Stimulated activated CD4-positive, alpha-beta T cell treated with anti-CD3 and anti-CD28 coated beads, Interleukin-4, amount 100 ng/mL, for 4 hours (primary cell): Measurements from ENCODE around the gene SMTN.
A peak's percentile ranks its signal among the peaks of the same experiment; 100 is the strongest.
"Not testable (repeated sequence)": the region's sequence is repeated elsewhere in the genome, so short reads cannot be mapped to it uniquely, and the experiment has no call there.

Experiments used
- DNase-seq, 2 experiments: peaks; one replicate each; pipeline ENCODE4 v3.0.0-alpha.2; 2020

The SMTN gene

DNA sequence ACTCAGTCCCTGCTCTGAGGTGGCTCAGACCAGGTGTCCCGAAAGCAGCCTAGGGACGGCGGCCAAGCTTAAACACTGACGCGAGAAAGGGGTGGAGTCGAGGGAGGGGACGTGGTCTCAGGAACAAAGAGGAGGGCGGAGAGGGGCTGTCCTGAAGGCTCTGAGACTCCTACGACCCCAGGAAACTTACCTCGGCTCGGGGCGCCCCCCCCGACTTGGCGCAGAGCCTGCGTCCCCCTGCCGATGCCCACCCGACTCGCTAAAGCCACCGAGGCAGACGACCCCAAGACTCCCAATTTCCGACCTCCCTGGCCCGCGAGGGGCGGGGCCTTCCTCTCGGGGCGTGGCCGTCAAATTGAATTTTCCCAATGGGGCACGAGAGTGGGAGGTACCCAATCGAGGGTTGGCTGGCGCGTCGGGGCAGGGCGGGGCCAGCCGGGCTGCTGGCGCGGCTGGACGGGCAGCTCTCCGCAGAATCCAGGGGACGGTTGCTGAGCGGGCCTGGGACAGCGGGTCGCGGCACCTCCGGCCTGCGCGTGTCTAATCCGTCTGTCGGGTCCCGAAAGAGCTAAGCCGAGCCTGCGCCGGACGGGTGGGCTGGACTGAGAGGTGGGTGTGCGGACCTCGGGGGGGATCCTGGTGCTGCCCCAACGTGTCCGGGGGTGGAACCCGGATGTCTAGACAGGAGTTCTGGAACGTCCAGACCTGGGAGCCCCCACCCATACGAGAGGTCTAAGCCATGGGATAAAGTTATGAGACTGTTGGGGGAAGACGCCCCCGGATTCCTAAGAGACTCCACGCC is at the start of gene SMTN:
Gene SMTN (plus strand): TSS at position 471 of the 802 bp plus-strand sequence. CDS start 1,941 bp downstream, outside the sequence.
- DNase-seq: peak; percentile 85

DNA sequence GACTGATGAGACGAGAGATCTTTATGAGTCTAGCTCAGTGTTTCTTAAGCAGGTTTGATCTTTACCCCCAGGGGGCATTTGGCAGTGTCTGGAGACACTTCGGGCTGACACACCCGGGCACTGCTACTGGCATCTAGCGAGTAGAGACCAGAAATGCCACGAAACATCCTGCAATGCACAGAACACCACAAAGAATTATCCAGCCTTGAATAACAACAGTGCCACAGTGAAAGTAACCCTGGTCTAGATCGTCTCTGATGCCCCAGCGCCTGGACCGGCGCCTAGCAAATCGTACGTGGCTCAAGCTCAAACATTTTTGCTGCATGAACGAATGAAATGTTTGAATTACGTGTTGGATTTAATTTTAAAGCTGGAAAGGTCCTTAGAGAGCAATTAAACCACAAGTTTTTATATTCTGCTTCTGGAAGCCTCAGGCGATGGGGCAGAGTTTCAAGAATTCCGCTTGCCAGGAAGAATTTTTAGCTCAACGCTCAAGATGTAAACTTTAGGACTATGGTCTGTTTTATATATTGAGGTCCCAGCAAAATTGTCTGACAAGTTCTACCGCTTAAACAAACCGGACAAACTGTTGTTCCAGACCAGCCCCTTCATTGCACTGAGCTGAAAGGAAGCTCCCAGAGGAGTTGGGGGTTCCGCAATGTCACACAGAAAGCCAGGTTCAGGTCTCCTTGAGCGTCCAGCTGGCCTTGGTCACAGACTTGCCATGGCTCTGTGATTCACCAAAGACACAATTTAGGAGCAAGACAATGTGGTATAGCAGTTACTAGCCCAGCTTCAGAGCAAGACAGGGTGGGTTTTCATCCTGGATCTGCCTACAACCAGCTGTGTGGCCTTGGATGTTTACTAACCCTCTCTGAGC is 44.2 kb upstream of the SMTN start:
- DNase-seq: no peak

DNA sequence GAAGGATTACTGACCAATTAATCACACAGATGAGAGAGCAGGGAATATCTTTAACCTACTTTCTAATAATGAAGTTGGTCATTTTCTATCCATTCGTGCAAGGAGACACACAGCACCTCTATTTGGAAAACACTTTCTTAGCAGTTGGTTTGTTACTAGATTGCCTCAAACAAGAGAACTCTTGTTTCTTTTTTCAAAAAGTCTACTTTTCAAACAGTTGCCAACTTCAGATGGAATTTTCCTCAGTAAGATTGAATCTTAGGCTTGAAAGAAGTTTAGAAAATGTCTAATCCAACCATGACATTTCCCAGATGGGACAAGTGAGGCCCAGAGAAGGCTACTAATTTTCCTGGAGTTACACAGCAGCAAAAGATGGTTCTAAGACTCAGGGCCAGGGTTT is 42.4 kb upstream of the SMTN start:
- no peak for DNase-seq

DNA sequence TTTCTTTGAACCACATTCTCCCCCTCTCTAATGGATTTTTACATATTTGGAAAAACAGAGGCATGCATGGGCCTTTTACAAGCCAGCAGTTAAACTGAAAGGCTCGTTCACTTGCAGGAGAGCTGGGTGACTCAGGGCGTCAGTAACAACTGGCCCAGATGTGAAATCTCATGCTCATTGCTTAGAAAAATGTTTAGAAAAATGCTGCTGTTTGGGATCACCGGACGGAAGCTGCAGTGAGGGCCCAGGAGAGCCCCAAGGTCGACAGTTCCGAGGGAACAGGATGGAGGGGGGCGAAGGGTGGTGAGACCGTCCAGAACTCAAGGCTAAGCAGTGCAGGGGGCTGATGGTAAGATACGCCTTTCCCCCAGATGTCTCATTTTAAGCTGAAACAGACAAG is 41.7 kb upstream of the SMTN start:
- no peak for DNase-seq

DNA sequence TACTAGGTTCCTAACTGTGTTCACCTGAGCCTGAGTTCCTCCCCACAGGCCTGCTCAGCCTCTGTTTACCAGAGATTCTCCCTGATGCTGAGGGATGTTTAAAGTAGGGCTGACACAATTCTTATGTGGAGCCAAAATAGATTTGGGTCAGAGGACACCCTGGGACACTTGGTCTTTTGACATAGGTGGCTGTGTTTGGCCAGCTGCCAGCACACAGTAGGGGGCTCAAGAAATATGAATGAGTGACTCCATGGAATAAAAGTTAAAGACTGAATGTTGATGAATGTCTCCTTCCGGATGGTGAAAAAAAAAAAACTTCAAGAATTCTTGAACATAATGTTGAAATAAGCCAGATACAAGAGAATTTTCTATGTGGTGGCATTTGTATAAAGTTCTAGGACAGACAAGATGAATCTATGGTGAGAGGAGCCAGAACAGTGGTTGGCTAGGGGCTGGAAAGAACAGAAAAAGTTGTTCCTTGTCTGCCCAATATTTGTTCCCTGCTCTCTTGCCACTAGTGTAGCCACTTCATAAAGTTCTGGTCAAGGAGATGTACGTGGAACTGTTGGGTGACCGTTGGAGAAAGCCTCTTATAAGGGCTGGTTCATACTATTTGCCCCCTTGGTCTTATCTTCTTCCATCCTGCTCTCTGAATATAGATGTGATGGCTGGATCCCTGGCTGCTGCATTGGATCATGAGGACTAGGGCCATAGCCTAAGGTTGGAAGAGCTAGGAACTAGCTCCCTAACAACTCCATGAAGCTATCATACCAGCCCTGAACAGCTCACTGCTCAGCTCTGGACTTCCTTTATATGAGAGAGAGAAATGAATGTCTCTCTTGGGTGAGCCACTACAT is 40.3 kb upstream of the SMTN start:
- no peak for DNase-seq

DNA sequence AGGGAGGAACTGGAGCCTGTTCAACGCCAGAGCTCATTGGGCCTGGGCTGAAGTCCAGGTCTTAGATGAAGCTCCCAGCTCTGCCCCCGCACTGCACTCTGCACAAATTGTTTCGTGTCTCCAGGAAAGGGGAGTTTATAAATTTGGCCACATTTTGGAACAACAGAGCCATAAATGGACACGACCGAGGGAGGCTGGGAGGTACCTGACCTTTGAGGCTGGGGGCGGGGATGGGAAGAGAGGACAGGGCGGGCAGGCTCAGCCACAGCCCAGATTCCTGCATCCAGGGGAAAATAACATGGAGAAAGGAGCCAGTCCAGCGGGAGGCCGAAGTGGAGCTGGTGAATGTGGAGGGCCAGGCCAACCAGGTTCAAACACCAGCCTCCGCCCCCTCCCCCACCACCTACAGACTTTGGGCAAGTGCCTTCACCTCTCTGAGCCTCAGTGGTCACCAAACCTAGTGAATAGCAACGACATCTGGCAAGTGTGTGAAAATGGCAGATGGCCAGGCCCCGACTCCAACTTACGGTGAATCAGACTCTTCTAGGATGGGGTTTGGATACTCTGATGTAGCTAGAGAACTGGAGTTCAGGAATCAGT is 36.8 kb upstream of the SMTN start:
- no peak for DNase-seq

DNA sequence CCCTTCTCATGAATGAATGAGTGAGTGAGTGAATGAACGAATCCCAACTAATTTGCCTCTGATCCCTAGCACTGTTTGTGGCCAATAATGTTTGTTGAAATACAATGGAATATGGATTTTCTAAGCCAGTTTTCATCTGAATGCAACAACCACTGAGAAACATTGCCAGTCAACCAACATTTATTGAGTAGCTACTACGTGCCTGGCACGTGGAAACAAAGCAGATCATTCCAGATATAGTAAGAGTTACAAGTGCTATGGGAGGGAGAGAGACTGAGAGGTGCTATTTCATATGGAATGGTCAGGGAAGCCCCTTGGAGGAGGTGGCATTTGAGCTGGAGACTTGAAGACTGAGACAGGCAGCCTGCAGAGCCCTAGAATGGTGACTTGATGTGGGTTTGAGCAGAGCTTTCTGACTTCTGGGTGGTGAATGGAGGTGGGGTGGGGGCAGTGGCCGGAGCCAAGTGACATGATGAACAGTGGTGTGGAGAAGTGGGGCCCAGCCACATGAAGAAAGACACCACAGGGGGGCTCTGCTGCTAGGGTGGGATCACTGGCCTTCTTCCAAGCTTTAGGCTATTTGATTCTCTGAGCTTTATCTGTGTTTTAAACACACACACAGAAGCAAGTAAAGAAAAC is 35.1 kb upstream of the SMTN start:
- DNase-seq: no peak

DNA sequence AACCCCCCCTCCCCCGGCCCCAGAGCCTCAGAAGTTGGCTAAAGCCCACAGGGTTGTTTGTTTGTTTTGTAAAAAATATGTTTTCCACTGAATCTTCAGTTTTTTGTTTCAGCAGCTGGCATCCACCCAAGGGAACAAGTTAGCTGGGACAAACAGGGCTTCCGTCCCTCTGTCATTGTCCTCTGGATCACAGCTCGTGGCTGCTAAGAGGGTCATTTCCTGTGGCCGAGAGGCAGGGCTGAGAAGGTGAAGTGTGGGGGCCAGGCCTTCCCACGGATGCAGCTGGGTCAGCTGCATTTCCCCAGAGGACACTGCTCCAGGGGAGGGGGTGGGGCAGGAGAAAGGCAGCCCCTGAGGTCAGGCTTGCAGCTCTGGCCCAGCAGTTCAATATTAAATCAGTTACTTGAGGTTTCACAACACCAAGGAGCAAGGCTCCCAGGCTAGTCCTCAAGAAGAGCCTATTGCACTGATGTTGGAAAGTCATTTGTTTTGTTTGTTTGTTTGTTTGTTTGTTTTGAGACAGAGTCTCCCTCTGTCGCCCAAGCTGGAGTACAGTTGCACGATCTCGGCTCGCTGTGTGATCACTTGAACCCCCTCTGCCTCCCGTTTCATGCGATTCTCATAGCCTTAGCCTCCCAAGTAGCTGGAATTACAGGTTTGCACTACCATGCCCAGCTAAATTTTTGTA is 34.4 kb upstream of the SMTN start:
- no peak for DNase-seq

DNA sequence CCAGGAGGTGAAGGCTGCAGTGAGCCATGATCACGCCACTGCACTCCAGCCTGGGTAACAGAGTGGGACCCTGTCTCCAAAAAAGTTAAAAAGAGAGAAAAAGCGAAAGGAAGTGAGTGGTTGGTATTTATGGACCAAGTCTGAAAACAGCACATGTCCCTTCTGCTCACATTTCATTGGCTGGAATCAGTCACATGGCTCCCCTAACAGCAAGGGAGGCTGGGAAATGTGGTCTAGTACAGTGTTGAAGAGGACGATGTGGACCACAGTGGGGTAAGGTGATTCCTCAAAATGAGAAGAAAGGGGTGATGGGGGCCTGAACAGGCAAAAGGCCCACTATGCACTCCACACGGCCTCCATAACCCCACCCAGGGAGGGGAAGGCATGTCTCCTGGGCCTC is 32.5 kb upstream of the SMTN start:
- no peak for DNase-seq

DNA sequence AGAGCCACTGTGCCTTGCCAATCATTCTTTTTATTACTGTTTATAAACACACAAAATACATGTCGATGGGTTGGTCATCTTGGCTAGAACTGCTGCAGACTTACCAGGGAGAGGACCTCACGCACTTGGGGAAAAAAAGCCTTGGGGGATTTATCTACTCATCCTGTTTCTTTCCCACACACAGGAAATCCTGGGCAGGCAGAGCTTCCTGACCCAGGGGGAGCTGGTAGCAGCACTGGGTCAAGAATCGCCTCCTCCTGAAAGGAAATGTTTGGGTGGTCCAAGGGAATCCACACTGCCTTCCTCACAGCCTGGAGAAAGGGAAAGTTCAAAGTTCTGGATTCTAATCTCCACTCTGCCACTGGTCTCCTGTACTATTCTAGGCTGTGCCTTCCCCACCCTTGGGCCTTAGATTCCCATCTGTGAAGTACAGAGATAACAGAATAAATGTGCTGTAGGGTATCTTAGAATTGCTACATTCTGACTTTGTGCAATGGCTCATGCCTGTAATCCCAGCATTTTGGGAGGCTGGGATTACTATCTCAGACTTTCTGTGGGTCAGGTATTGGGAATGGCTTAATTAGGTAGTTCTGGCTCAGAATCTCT is 31.2 kb upstream of the SMTN start:
- no peak for DNase-seq

DNA sequence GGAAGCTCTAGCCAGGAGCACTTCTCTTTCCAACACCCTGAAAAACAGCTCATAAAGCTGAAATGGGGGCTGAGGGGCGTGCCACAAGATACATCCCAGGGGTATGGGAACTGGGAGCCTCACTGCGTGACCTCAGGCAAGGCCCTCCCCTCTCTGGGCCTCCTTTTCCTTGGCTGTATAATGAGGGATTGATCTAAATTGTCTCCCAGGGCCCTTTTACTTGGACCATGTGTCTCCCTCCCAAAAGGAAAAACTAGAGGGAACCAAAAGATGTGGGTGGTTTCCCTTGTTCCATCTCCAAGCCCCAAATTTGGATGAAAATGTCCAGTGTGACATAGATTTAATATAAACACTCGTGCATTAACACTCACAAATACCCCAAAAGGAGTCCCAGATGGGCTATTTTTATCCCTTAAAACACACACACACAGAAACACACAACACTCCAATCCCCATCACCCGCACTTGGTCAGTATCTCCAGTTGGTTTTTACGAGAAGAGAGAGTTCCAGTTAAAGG is 25.9 kb upstream of the SMTN start:
- DNase-seq: no peak

DNA sequence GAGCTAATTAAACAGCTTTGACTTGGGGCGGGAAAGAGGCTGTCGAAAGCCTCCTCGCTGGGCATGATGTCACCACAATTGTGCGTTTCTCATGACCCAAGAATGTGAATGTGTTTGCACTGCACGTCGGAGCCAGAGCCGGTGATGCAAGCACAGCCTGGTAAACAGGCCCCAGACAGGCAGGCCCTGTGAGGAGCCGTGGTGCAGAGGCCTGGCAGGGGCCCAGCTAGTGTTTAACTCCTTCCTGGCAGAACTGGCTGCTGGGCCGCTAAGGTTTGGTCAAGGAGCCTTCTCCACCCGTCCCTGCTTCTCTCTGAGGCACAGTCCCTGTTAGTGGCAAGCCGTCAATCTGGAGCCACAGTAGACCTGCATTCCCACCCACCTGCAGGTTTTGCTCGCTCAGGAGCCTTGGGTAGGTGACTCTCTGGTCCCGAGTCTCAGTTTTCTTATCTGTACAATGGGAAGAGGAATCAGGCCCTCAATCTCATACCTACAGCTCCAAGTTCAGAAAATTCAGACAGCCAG is 25.4 kb upstream of the SMTN start:
- no peak for DNase-seq

DNA sequence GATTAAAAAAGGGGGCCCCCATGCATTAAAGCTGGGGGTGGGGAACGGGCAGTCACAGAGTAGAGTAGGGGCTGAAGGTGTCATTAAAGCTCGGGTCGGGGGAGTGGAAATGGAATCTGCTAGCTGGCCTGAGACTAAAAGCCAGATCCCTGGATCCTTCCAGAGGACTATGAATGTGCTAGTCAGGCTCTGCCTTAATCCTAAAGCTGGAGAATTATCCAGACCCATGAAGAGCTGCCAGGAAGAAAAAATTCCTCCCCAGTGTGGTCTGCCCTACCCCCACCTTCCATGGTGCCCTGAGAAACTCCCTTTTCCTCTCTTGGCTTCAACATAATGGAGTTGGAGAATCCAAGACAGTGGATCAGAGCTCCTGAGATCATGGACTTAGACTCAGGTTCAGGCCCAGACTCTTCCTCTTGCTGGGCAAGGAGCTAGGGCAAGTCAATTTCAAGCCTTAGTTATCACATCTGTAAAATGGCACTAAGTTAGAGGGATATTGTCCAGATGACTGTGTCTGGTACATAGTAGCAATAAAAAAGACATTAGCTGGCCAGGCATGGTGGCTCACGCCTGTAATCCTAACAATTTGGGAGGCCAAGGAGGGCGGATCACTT is 24.0 kb upstream of the SMTN start:
- DNase-seq: no peak

DNA sequence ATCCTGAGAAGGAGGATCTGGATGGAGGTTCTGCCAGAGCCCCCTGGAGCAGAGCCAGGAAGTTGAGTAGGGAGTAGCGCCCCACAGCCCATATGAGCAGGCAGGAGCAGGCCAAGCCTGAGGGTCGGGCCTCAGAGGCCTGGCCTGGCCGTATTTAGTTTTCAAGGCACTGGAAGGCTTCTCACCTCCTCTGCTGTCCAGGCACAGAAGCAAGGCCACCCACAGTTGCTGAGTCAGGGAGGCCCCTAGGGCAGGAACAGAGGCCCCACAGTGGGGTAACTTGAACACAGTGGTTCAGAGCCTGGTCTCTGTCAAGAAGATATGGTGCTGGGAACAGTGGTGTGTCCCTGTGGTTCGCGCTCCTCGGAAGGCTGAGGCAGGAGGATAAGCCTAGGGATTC is 21.5 kb upstream of the SMTN start:
- DNase-seq: not testable (repeated sequence)

DNA sequence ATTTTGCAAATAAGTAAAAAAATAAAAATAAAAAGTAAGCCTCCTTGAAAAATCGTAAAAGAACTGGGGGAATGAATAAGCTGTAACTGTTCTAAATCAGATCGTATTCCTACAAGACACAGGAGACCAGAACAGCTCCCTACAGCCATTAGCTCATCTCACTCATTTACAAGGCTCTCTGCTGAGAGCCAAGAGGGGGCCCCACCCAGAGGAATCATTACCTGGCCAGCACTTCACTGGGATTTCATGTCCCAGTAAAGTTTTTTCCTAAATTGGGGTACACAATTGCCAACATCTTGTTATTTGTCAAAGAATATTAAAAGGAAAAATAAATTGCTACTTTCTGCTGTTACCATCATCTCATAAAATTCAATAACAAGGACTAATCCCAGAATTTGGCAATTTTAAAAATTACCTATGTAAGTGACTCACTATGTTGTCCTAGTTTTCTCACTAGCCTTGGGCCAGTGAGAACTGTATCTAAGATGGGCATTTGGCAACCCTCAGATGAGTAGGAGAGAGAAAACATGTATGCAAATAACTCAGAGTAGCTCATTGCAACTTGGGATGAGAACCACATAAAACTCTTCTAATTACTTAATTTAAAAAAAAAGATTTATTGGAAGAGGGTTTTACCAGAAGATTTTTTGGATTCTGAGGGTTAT is 18.4 kb upstream of the SMTN start:
- DNase-seq: no peak

DNA sequence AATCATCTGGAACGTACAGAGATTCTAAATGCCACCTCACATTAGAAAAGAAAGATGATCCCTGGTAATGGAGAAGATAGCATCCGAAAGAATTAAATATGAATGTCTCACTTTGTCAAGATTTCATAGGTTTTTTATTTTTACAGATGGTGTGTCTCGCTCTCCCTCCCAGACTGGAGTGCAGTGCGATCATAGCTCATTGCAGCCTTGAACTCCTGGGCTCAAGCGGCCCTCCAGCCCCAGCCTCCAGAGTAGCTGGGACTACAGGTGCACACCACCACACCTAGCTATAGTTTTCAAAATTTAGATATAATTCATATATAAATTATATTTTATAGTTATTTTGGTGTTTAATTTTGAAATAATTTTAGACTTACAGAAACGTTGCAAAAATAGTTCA is 16.7 kb upstream of the SMTN start:
- no peak for DNase-seq

DNA sequence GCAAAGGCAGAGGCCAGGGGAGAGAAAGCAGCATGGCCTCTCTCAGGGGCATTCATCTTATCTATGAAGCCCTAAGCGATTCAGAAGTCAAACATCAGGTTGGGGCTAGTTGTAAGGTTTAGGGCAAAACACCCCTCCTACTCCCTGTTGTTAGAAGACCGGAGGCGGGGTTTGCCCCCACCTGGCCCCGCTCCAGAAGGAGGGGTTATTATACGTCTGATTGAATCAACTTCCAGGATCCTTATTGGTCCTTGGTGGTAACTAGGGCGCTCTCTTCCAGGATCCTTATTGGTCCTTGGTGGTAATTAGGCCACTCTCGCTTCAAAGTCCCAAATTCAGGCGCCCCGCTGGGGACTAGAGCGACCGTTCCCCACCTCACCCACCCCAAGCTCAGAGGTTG is 12.1 kb upstream of the SMTN start:
- DNase-seq: no peak

DNA sequence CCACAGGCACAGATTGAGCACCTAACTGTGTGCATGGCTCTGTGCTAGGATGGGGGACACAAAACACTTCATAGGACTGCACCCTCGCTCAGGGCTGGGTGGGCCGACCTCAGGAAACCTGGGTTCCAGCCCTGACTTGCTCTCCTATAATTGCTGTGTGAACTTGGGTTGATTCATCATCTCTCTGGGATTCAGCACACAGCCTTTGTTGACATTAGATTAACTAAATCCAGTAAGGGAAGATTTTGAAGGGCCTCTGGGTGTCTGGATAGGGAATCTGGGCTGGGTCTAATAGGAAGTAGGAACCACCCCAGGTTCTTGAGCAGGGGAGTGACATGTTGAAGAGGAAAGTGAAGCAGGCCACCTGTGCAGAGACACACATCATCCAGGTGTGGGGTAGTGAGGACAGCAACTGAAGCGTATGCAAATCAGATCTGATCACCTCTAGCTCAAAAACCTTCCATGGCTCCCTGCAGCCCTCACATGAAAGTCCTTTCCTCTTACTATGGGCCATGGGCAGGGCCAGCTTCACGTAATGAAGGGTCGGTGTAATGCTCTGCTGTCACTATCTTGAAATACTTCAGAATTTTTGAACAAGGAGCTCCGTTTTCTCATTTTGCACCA is 11.3 kb upstream of the SMTN start:
- DNase-seq: not testable (repeated sequence)

DNA sequence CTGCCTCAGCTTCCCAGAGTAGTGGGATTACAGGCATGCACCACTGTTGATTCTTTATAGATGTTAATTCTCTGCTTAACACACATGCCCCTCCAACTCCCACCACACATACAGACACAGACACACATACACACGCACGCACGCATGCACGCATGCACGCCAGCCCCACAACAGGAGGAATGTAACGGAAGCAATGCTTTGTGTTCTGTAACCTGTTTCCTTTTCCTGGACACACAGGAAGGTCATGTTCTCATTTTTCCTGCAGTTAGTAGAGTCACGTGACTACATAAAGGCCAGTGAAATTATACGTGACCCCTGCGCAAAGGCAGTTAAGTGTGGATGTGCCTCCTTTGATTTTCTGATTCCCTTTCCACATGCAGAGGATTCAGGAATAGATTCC is 8.0 kb upstream of the SMTN start:
- DNase-seq: not testable (repeated sequence)
